Glutamatergic neuron (in vitro differentiated cells): ENCODE data around the gene GLIS1. TPM values are rescaled to one million over a fixed set of nuclear protein-coding genes. Genes with fewer than 3 reads are reported as not detected.

ENCODE experiments used
- DNase-seq: peaks from one replicate; pipeline ENCODE4 v3.0.0; 2022
- H3K27ac Mint-ChIP-seq: one replicate; pipeline ENCODE4 v1.8.0; 2020; ENCODE audit warnings: mild to moderate bottlenecking, mixed read lengths, inconsistent platforms; ENCODE audit not compliant: unreplicated experiment
- H3K27me3 Mint-ChIP-seq: one replicate; pipeline ENCODE4 v1.8.0; 2020; ENCODE audit warnings: mild to moderate bottlenecking, moderate library complexity, mixed read lengths, inconsistent platforms; ENCODE audit not compliant: unreplicated experiment
- H3K36me3 Mint-ChIP-seq: one replicate; pipeline ENCODE4 v1.8.0; 2020; ENCODE audit warnings: mild to moderate bottlenecking, mixed read lengths, inconsistent platforms; ENCODE audit not compliant: unreplicated experiment
- H3K4me1 Mint-ChIP-seq: one replicate; pipeline ENCODE4 v1.8.0; 2020; ENCODE audit warnings: mild to moderate bottlenecking, low read depth, mixed read lengths, inconsistent platforms; ENCODE audit not compliant: unreplicated experiment
- H3K4me3 Mint-ChIP-seq: one replicate; pipeline ENCODE4 v1.8.0; 2020; ENCODE audit warnings: mild to moderate bottlenecking, mixed read lengths, inconsistent platforms; ENCODE audit not compliant: unreplicated experiment
- H3K9me3 Mint-ChIP-seq: one replicate; pipeline ENCODE4 v1.8.0; 2020; ENCODE audit warnings: mild to moderate bottlenecking, moderate library complexity, mixed read lengths, inconsistent platforms; ENCODE audit not compliant: unreplicated experiment
- CTCF ChIP-seq: fragments of 200-600 bp; sonication (generic); IDR thresholded peaks from one replicate; pipeline ENCODE4 v1.5.0; 2021; ENCODE audit not compliant: partially characterized antibody, unreplicated experiment
- total RNA-seq: library from RNA; stranded (reverse); fragmentation: NEBNext Ultra II Directional; extraction: Animal tissue kit (Norgen Biotek cat#: 25700); gene quantifications from one replicate; pipeline ENCODE4 v1.2.1, GENCODE V29; 2021; ENCODE audit not compliant: unreplicated experiment

The GLIS1 gene
- total RNA-seq, 1 donor from 2014 or later: 0.76 TPM

- TF ChIP-seq CTCF: no peak
- no peaks in the 10 kb centered on the region for H3K36me3 Mint-ChIP-seq
- H3K4me1 Mint-ChIP-seq: peaks cover 9% of the 10 kb centered on the region
- DNase-seq: no peak
- H3K27ac Mint-ChIP-seq: no peak overlapping the region
- H3K9me3 Mint-ChIP-seq: peaks cover 3% of the 10 kb centered on the region
- H3K27me3 Mint-ChIP-seq: no peaks in the 10 kb centered on the region
- H3K4me3 Mint-ChIP-seq: no peak overlapping the region
These were observed 135.5 kb downstream of the GLIS1 start for GRCh38 chr1:53603431-53603830.

- Mint-ChIP-seq H3K4me3 (no peak overlapping the region), H3K27me3 (no peaks in the 10 kb centered on the region), H3K9me3 (peaks cover 1% of the 10 kb centered on the region), H3K27ac (no peak overlapping the region), H3K4me1 (peaks cover 9% of the 10 kb centered on the region), H3K36me3 (no peaks in the 10 kb centered on the region)
- no peak for DNase-seq
- TF ChIP-seq CTCF: no peak
These were observed 136.8 kb downstream of the GLIS1 start for GRCh38 chr1:53601867-53602775.

GRCh38 chr1:53601031-53601745 lies 137.8 kb downstream of the GLIS1 start:
- no peak for DNase-seq
- Mint-ChIP-seq H3K4me1 (peaks cover 9% of the 10 kb centered on the region), H3K4me3 (no peak overlapping the region), H3K9me3 (peaks cover 1% of the 10 kb centered on the region), H3K27ac (no peak overlapping the region), H3K36me3 (no peaks in the 10 kb centered on the region), H3K27me3 (no peaks in the 10 kb centered on the region)
- TF ChIP-seq CTCF: no peak

- peaks cover 2% of the 10 kb centered on the region for H3K27me3 Mint-ChIP-seq
- no peak overlapping the region for H3K27ac Mint-ChIP-seq
- H3K9me3 Mint-ChIP-seq: peaks cover 3% of the 10 kb centered on the region
- TF ChIP-seq CTCF: no peak
- H3K4me1 Mint-ChIP-seq: peaks cover 9% of the 10 kb centered on the region
- no peak for DNase-seq
- no peak overlapping the region for H3K4me3 Mint-ChIP-seq
- no peaks in the 10 kb centered on the region for H3K36me3 Mint-ChIP-seq
These were observed 138.4 kb downstream of the GLIS1 start for GRCh38 chr1:53600561-53600960.

- Mint-ChIP-seq H3K36me3 (no peaks in the 10 kb centered on the region), H3K4me1 (peaks cover 9% of the 10 kb centered on the region), H3K27ac (no peak overlapping the region), H3K27me3 (peaks cover 2% of the 10 kb centered on the region), H3K4me3 (no peak overlapping the region), H3K9me3 (peaks cover 3% of the 10 kb centered on the region)
- no peak for TF ChIP-seq CTCF
- DNase-seq: no peak
These were observed 139.0 kb downstream of the GLIS1 start for GRCh38 chr1:53600001-53600400.
